IMR-90 (cell line): ENCODE measurements around the gene TNRC18. TPM values are rescaled to one million over a fixed set of nuclear protein-coding genes. Genes with fewer than 3 reads are reported as not detected.
A peak's percentile ranks its signal among the peaks of the same experiment; 100 is the strongest.

Experiments
- ATAC-seq: fragments of 200-7000 bp; cut with Tn5 transposase; 2 replicates; pipeline ENCODE4 v1.9.1; 2020; ENCODE audit warnings: low read depth, mild to moderate bottlenecking, moderate library complexity
- BruUV-seq: library from RNA; stranded (reverse); fragments of 400-500 nt; replicated peaks from 2 replicates; lab custom pipeline; 2021; lab: Mats Ljungman, UMichigan
- CTCF ChIA-PET: fragments of 300-600 bp; formaldehyde crosslinking; extraction: SDS; loops from one replicate; lab custom pipeline; 2021; ENCODE audit warnings: antibody characterized with exemption; lab: Yijun Ruan, JAX
- POLR2A ChIA-PET: fragments of 300-600 bp; sonication (Branson Sonifier 250); formaldehyde crosslinking; loops from one replicate; lab custom pipeline; 2022; ENCODE audit warnings: antibody characterized with exemption; ENCODE audit not compliant: unreplicated experiment; lab: Charles Lee
- DNase-seq: peaks from one replicate; pipeline ENCODE4 v3.0.0; 2013
- H2AFZ ChIP-seq: replicated peaks from 2 replicates; pipeline ENCODE3; 2013; ENCODE audit warnings: low read length, mild to moderate bottlenecking; ENCODE audit not compliant: poor library complexity
- H2AK5ac ChIP-seq: 2 replicates; pipeline ENCODE4 v1.6.1; 2013; ENCODE audit warnings: low read depth, low read length, inconsistent platforms
- H2AK9ac ChIP-seq: replicated peaks from 2 replicates; pipeline ENCODE3; 2013; ENCODE audit warnings: mild to moderate bottlenecking, low read depth, low read length, moderate library complexity; ENCODE audit not compliant: poor library complexity
- H2BK120ac ChIP-seq: 2 replicates; pipeline ENCODE4 v1.6.1; 2013; ENCODE audit warnings: low read depth, low read length, inconsistent platforms
- H2BK15ac ChIP-seq: 3 replicates; pipeline ENCODE4 v1.6.1; 2013; ENCODE audit warnings: low read depth, low read length, inconsistent platforms
- H2BK20ac ChIP-seq: 2 replicates; pipeline ENCODE4 v1.6.1; 2013; ENCODE audit warnings: low read depth, mild to moderate bottlenecking, inconsistent platforms, low read length, moderate library complexity
- H2BK5ac ChIP-seq: 2 replicates; pipeline ENCODE4 v1.6.1; 2013; ENCODE audit warnings: mild to moderate bottlenecking, low read depth, low read length, inconsistent platforms; ENCODE audit not compliant: poor library complexity, severe bottlenecking
- H3K14ac ChIP-seq: replicated peaks from 2 replicates; pipeline ENCODE4 v1.6.1; 2013; ENCODE audit warnings: low read depth, low read length, inconsistent platforms
- H3K18ac ChIP-seq: 2 replicates; pipeline ENCODE4 v1.6.1; 2013; ENCODE audit warnings: low read depth, low read length, control low read depth
- H3K23ac ChIP-seq: 2 replicates; pipeline ENCODE4 v1.6.1; 2013; ENCODE audit warnings: low read depth, low read length, inconsistent platforms
- H3K27ac ChIP-seq: 2 replicates; pipeline ENCODE4 v1.5.1; 2013; ENCODE audit warnings: mild to moderate bottlenecking, control low read depth, low read length; ENCODE audit not compliant: insufficient read depth
- H3K27me3 ChIP-seq: 2 replicates; pipeline ENCODE4 v1.6.1; 2013; ENCODE audit warnings: low read length; ENCODE audit not compliant: control insufficient read depth, insufficient read depth
- H3K36me3 ChIP-seq: 2 replicates; pipeline ENCODE4 v1.6.1; 2013; ENCODE audit warnings: low read length, mixed read lengths; ENCODE audit not compliant: control insufficient read depth, insufficient read depth
- H3K4ac ChIP-seq: 2 replicates; pipeline ENCODE4 v1.6.1; 2013; ENCODE audit warnings: low read depth, low read length, inconsistent platforms
- H3K4me1 ChIP-seq: 2 replicates; pipeline ENCODE4 v1.6.1; 2013; ENCODE audit warnings: low read length, mixed read lengths; ENCODE audit not compliant: control insufficient read depth, insufficient read depth
- H3K4me2 ChIP-seq: 2 replicates; pipeline ENCODE4 v1.6.1; 2013; ENCODE audit warnings: low read depth, mild to moderate bottlenecking, control low read depth, low read length, moderate library complexity
- H3K4me3 ChIP-seq: 2 replicates; pipeline ENCODE4 v1.5.1; 2013; ENCODE audit warnings: low read depth, mild to moderate bottlenecking, control low read depth, low read length, moderate library complexity; ENCODE audit not compliant: insufficient read depth
- H3K56ac ChIP-seq: 2 replicates; pipeline ENCODE4 v1.6.1; 2013; ENCODE audit warnings: low read length, inconsistent platforms; ENCODE audit not compliant: insufficient read depth; ENCODE audit errors: extremely low read depth
- H3K79me1 ChIP-seq, 2 experiments: 2 replicates each; pipeline ENCODE4 v1.6.1; 2013; ENCODE audit warnings: low read length in 2 of 2, inconsistent platforms in 1 of 2, low read depth in 1 of 2
- H3K9ac ChIP-seq: 2 replicates; pipeline ENCODE4 v1.6.1; 2013; ENCODE audit warnings: low read depth, low read length, control low read depth
- H3K9me1 ChIP-seq: 2 replicates; pipeline ENCODE4 v1.6.1; 2013; ENCODE audit warnings: low read length, inconsistent platforms; ENCODE audit not compliant: insufficient read depth
- H3K9me3 ChIP-seq: 2 replicates; pipeline ENCODE4 v1.6.1; 2013; ENCODE audit warnings: low read length; ENCODE audit not compliant: control insufficient read depth, insufficient read depth
- H4K20me1 ChIP-seq: 2 replicates; pipeline ENCODE4 v1.6.1; 2013; ENCODE audit warnings: low read length, inconsistent platforms; ENCODE audit not compliant: insufficient read depth
- H4K5ac ChIP-seq: 2 replicates; pipeline ENCODE4 v1.6.1; 2013; ENCODE audit warnings: mild to moderate bottlenecking, low read depth, low read length, control low read depth
- H4K8ac ChIP-seq, 2 experiments: 2 replicates each; pipeline ENCODE4 v1.6.1; 2013; ENCODE audit warnings: low read depth in 2 of 2, low read length in 2 of 2, control low read depth in 1 of 2, inconsistent platforms in 1 of 2
- H4K91ac ChIP-seq: 2 replicates; pipeline ENCODE4 v1.6.1; 2013; ENCODE audit warnings: low read depth, low read length, inconsistent platforms; ENCODE audit not compliant: insufficient read depth
- CHD1 ChIP-seq: IDR thresholded peaks from 2 replicates; pipeline ENCODE4 v1.6.1; 2012; ENCODE audit warnings: low read depth, low read length, improper control_type of control experiment
- CTCF ChIP-seq: conservative IDR thresholded peaks from 2 replicates; pipeline ENCODE4 v1.5.1; 2012; ENCODE audit warnings: mild to moderate bottlenecking, low read depth, low read length, improper control_type of control experiment
- ELK1 ChIP-seq: fragments of 150-350 bp; IDR thresholded peaks from 2 replicates; pipeline ENCODE4 v1.6.1; 2016; ENCODE audit warnings: low read depth, mild to moderate bottlenecking, low read length, moderate library complexity, borderline replicate concordance
- FOS ChIP-seq: fragments of 150-350 bp; IDR thresholded peaks from 2 replicates; pipeline ENCODE4 v1.6.1; 2016; ENCODE audit warnings: low read depth, low read length
- MAFK ChIP-seq: IDR thresholded peaks from 2 replicates; pipeline ENCODE4 v1.6.1; 2012; ENCODE audit warnings: low read depth, low read length, improper control_type of control experiment
- MXI1 ChIP-seq: IDR thresholded peaks from 2 replicates; pipeline ENCODE4 v1.6.1; 2012; ENCODE audit warnings: low read depth, mild to moderate bottlenecking, low read length, moderate library complexity, borderline replicate concordance
- RAD21 ChIP-seq: IDR thresholded peaks from 2 replicates; pipeline ENCODE4 v1.6.1; 2012; ENCODE audit warnings: low read length, improper control_type of control experiment
- RCOR1 ChIP-seq: IDR thresholded peaks from 2 replicates; pipeline ENCODE4 v1.6.1; 2012; ENCODE audit warnings: mild to moderate bottlenecking, low read length, improper control_type of control experiment; ENCODE audit not compliant: insufficient replicate concordance
- RFX5 ChIP-seq: IDR thresholded peaks from 2 replicates; pipeline ENCODE4 v1.8.0; 2012; ENCODE audit warnings: low read depth, mild to moderate bottlenecking, low read length, moderate library complexity
- SMC3 ChIP-seq: fragments of 150-350 bp; IDR thresholded peaks from 2 replicates; pipeline ENCODE4 v1.6.1; 2016; ENCODE audit warnings: low read depth, mild to moderate bottlenecking, antibody characterized with exemption, low read length, moderate library complexity
- WGBS, 2 experiments: methylation state at CpG; one replicate each; pipeline versions ENCODE4 v1.1.5 to v1.1.7; 2013; ENCODE audit warnings: missing lambda C conversion rate in 2 of 2; ENCODE audit not compliant: insufficient read length in 1 of 2; ENCODE audit errors: extremely low coverage in 2 of 2; 5-methylcytosine and 5-hydroxymethylcytosine counted together
- dilution Hi-C: fragments of 300-500 bp; cut with HindIII; formaldehyde crosslinking; loops from one replicate; pipeline ENCODE4 v1.14.3; 2018; ENCODE audit warnings: low sequenced_read_pairs; ENCODE audit not compliant: unreplicated experiment
- in situ Hi-C: fragments of 300-500 bp; cut with MboI; formaldehyde crosslinking; loops from 3 replicates; pipeline ENCODE4 v1.14.3; 2019; ENCODE audit warnings: low sequenced_read_pairs, inconsistent platforms, mixed read lengths
- intact Hi-C: fragments of 100-400 bp; cut with micrococcal nuclease; formaldehyde crosslinking; loops from 2 replicates; pipeline ENCODE4 v1.10.0; 2022
- polyA plus RNA-seq, 3 experiments: library from polyadenylated mRNA; depleted of rRNA; stranded (reverse); fragments of >200 nt; gene quantifications; 2 replicates each; pipeline ENCODE4 v1.2.3, GENCODE V29; 2012; ENCODE audit warnings: low replicate concordance in 1 of 3
- total RNA-seq: library from RNA; depleted of rRNA; stranded (reverse); fragments of >200 nt; gene quantifications from 2 replicates; pipeline ENCODE4 v1.2.3, GENCODE V29; 2012

TNRC18 gene
- total and polyA plus RNA-seq, 2 of the 4 experiments (the other 2 are of a cell fraction), result 4.7 to 29.6 TPM

- Histone ChIP-seq H3K4ac (no peak overlapping the region), H3K4me2 (no peak overlapping the region), H3K9me1 (0 out of 2 replicates have a peak, but pooled peaks cover 2% of the 10 kb centered on the region), H2BK20ac (no peak overlapping the region), H3K4me1 (no peaks in the 10 kb centered on the region), H2BK120ac (no peak overlapping the region), H3K4me3 (no peak overlapping the region), H3K27ac (no peak overlapping the region), H3K36me3 (peaks cover 61% of the 10 kb centered on the region), H3K27me3 (no peaks in the 10 kb centered on the region), H4K8ac (no peak overlapping the region), H4K5ac (no peak overlapping the region), H3K18ac (no peak overlapping the region), H2BK15ac (no peak overlapping the region), H2BK5ac (no peak overlapping the region), H3K14ac (no peak overlapping the region), H2AFZ (no peak overlapping the region), H3K56ac (no peak overlapping the region), H4K20me1 (peaks cover 92% of the 10 kb centered on the region), H2AK5ac (no peak overlapping the region), H2AK9ac (peak overlapping the region; percentile 28), H3K23ac (no peak overlapping the region), H4K91ac (no peak overlapping the region), H3K9ac (no peak overlapping the region), H3K79me1 (peaks cover 9 to 70% of the 10 kb centered on the region in 2 experiments), H3K9me3 (no peaks in the 10 kb centered on the region)
- ATAC-seq, result no peak
- TSS peak; percentile 88 for BruUV-seq
- intact Hi-C loops, result no loop called here
- ChIA-PET CTCF (no interaction called here), POLR2A (no interaction called here)
- WGBS, 2 experiments, result 96% methylated on average over 25 of the region's 55 CpGs; no CpG with 5 or more reads in 1 of the 2 experiments
- TF ChIP-seq CTCF, result no peak
- TF ChIP-seq CHD1, result no peak
- no peak for TF ChIP-seq SMC3
- no peak for TF ChIP-seq FOS
- no peak for TF ChIP-seq ELK1
- TF ChIP-seq RFX5, result no peak
- no peak for TF ChIP-seq MXI1
- no peak for TF ChIP-seq MAFK
- no peak for TF ChIP-seq RCOR1
- no peak for TF ChIP-seq RAD21
- dilution Hi-C loops, result no loop called here
- in situ Hi-C loops, result no loop called here
- DNase-seq, result no peak
Measured at GRCh38 chr7:5370454-5371353, 52.9 kb downstream of the TNRC18 start.
